Transverse colon (tissue), 4 donors: ENCODE data around the gene GKAP1. TPM values are rescaled to one million over a fixed set of nuclear protein-coding genes. Genes with fewer than 3 reads are reported as not detected.

Experiments used
- DNase-seq: peaks from one replicate; pipeline ENCODE4 v3.0.0-alpha.2; 2019
- H3K27ac ChIP-seq, 4 donors: fragments of 200-600 bp; sonication (generic); 2 replicates each; pipeline ENCODE4 v1.5.1; 2016 to 2018; ENCODE audit warnings: inconsistent platforms in 4 of 4
- H3K27me3 ChIP-seq: fragments of 200-600 bp; sonication (generic); 2 replicates; pipeline ENCODE4 v1.5.1; 2017; ENCODE audit warnings: inconsistent platforms
- H3K36me3 ChIP-seq, 4 donors: fragments of 200-600 bp; sonication (generic); 2 replicates each; pipeline ENCODE4 v1.5.1; 2017 to 2019; ENCODE audit warnings: inconsistent platforms in 4 of 4
- H3K4me1 ChIP-seq, 4 donors: fragments of 200-600 bp; sonication (generic); 2 replicates each; pipeline ENCODE4 v1.5.1; 2017 to 2020; ENCODE audit warnings: inconsistent platforms in 4 of 4
- H3K4me3 ChIP-seq, 4 donors: fragments of 200-600 bp; sonication (generic); 1 replicate in 1 of 4; 2 replicates in 3 of 4; pipeline versions ENCODE4 v1.5.1 to v1.6.1; 2017 to 2019; ENCODE audit warnings: inconsistent platforms in 4 of 4
- H3K9me3 ChIP-seq, 2 donors: fragments of 200-600 bp; sonication (generic); 2 replicates each; pipeline ENCODE4 v1.5.1; 2017 to 2019; ENCODE audit warnings: inconsistent platforms in 2 of 2
- CTCF ChIP-seq, 5 experiments: fragments of 200-600 bp in 3 of 5; fragments of 450-650 bp in 2 of 5; sonication (generic) in 3 of 5; IDR thresholded peaks; 1 replicate in 2 of 5; 2 replicates in 3 of 5; pipeline ENCODE4 v1.5.1; 2016 to 2017; ENCODE audit warnings: antibody characterized with exemption in 5 of 5, inconsistent platforms in 3 of 5, mild to moderate bottlenecking in 2 of 5, moderate library complexity in 1 of 5
- EP300 ChIP-seq: sonication (generic); formaldehyde crosslinking; IDR thresholded peaks from one replicate; pipeline ENCODE4 v1.6.1; 2017; ENCODE audit warnings: antibody characterized with exemption, low read depth
- POLR2A ChIP-seq: fragments of 450-650 bp; IDR thresholded peaks from one replicate; pipeline ENCODE4 v1.6.1; 2016; ENCODE audit warnings: antibody characterized with exemption, mild to moderate bottlenecking, moderate library complexity
- POLR2AphosphoS5 ChIP-seq, 3 donors: sonication (generic); formaldehyde crosslinking; IDR thresholded peaks; one replicate each; pipeline ENCODE4 v1.6.1; 2016; ENCODE audit warnings: antibody characterized with exemption in 3 of 3
- WGBS, 2 donors: methylation state at CpG; one replicate each; pipeline ENCODE4 v1.1.5; 2018; ENCODE audit warnings: low coverage in 1 of 2; 5-methylcytosine and 5-hydroxymethylcytosine counted together
- in situ Hi-C, 4 donors: fragments of 200-750 bp; cut with MboI; loops; one replicate each; pipeline versions ENCODE4 v1.15.0 to v1.15.1; 2017; ENCODE audit warnings: low sequenced_read_pairs in 3 of 4, low pct_ligation_motif_present in 1 of 4, low pct_unique_long_range_greater_than_20kb in 1 of 4
- intact Hi-C: fragments of 100-400 bp; cut with DNase I; formaldehyde crosslinking; loops from one replicate; pipeline ENCODE4 v1.15.1; 2023; ENCODE audit warnings: low total_unique reads
- total RNA-seq, 4 donors: library from RNA; depleted of rRNA; stranded (reverse); fragments of >200 nt; gene quantifications; one replicate each; pipeline ENCODE4 v1.1.0, GENCODE V29; 2016

GKAP1 gene
- total RNA-seq, 4 donors from 2014 or later, result 1.5 to 11.0 (median 6.0) TPM; not detected in 1

GRCh38 chr9:83724436-83724835 lies 93.1 kb downstream of the GKAP1 start:
- no peaks in the 10 kb centered on the region for H3K9me3 ChIP-seq
- intact Hi-C loops, result no loop called here
- no peak for TF ChIP-seq POLR2AphosphoS5 (IDR thresholded peaks at IDR 0.05)
- TF ChIP-seq CTCF (IDR thresholded peaks at IDR 0.05), result no peak
- no peak for TF ChIP-seq POLR2A
- TF ChIP-seq EP300, result no peak
- H3K4me1 ChIP-seq, result no peaks in the 10 kb centered on the region
- no peak for DNase-seq
- in situ Hi-C loops, result no loop called here
- H3K27me3 ChIP-seq, result no peaks in the 10 kb centered on the region
- no peak overlapping the region for H3K27ac ChIP-seq
- no peak overlapping the region for H3K4me3 ChIP-seq
- no peaks in the 10 kb centered on the region for H3K36me3 ChIP-seq

GRCh38 chr9:83722726-83723495 lies 94.7 kb downstream of the GKAP1 start:
- no peak for DNase-seq
- no peaks in the 10 kb centered on the region for H3K36me3 ChIP-seq
- no peaks in the 10 kb centered on the region for H3K4me1 ChIP-seq
- TF ChIP-seq EP300 (no peak), CTCF (IDR thresholded peaks at IDR 0.05) (no peak), POLR2A (no peak), POLR2AphosphoS5 (IDR thresholded peaks at IDR 0.05) (no peak)
- no peaks in the 10 kb centered on the region for H3K27me3 ChIP-seq
- 89% methylated on average over 1 to 2 of the region's 2 CpGs for WGBS, 2 donors
- no peak overlapping the region for H3K4me3 ChIP-seq
- in situ Hi-C loops, result no loop called here
- intact Hi-C loops, result no loop called here
- H3K27ac ChIP-seq, result no peak overlapping the region
- no peaks in the 10 kb centered on the region for H3K9me3 ChIP-seq

GRCh38 chr9:83721509-83721908 lies 96.1 kb downstream of the GKAP1 start:
- H3K9me3 ChIP-seq, result no peaks in the 10 kb centered on the region
- H3K36me3 ChIP-seq, result no peaks in the 10 kb centered on the region
- intact Hi-C loops (no loop called here), in situ Hi-C loops (no loop called here)
- DNase-seq, result no peak
- TF ChIP-seq CTCF (IDR thresholded peaks at IDR 0.05) (no peak), EP300 (no peak), POLR2A (no peak), POLR2AphosphoS5 (IDR thresholded peaks at IDR 0.05) (no peak)
- no peak overlapping the region for H3K4me3 ChIP-seq
- H3K4me1 ChIP-seq, result no peaks in the 10 kb centered on the region
- H3K27ac ChIP-seq, result no peak overlapping the region
- no peaks in the 10 kb centered on the region for H3K27me3 ChIP-seq

GRCh38 chr9:83715794-83716193 lies 101.8 kb downstream of the GKAP1 start:
- Histone ChIP-seq H3K27me3 (no peaks in the 10 kb centered on the region), H3K4me1 (no peaks in the 10 kb centered on the region), H3K36me3 (no peaks in the 10 kb centered on the region), H3K9me3 (no peaks in the 10 kb centered on the region), H3K4me3 (no peak overlapping the region), H3K27ac (no peak overlapping the region)
- in situ Hi-C loops, result no loop called here
- DNase-seq, result no peak
- intact Hi-C loops, result no loop called here
- TF ChIP-seq CTCF (IDR thresholded peaks at IDR 0.05), result no peak
- no peak for TF ChIP-seq EP300
- TF ChIP-seq POLR2A, result no peak
- no peak for TF ChIP-seq POLR2AphosphoS5 (IDR thresholded peaks at IDR 0.05)
